Common myeloid progenitor, CD34-positive (primary cell): ENCODE data around the gene TARDBP.

Source experiments
- CTCF ChIA-PET: fragments of 350-600 bp; sonication (Branson Sonifier 250); formaldehyde crosslinking; loops from one replicate; lab custom pipeline; 2021; ENCODE audit warnings: antibody characterized with exemption; lab: Charles Lee
- POLR2A ChIA-PET: fragments of 350-600 bp; sonication (Branson Sonifier 250); formaldehyde crosslinking; loops from one replicate; lab custom pipeline; 2021; ENCODE audit warnings: antibody characterized with exemption; lab: Charles Lee
- DNase-seq, 3 donors: peaks; one replicate each; pipeline versions ENCODE4 v3.0.0 to v3.0.0-alpha.2; 2013
- H3K27ac ChIP-seq, 2 experiments: 1 replicate in 1 of 2; 2 replicates in 1 of 2; pipeline ENCODE4 v1.7.0; 2013; ENCODE audit warnings: inconsistent platforms in 2 of 2, low read length in 2 of 2, mild to moderate bottlenecking in 2 of 2, low read depth in 1 of 2, moderate library complexity in 1 of 2; ENCODE audit not compliant: severe bottlenecking in 2 of 2, insufficient read depth in 1 of 2, poor library complexity in 1 of 2
- H3K27me3 ChIP-seq, 5 experiments: replicated peaks in 2 of 5; 1 replicate in 3 of 5; 2 replicates in 2 of 5; pipeline versions ENCODE4 v1.6.1 to v1.7.0; 2013; ENCODE audit warnings: low read length in 4 of 5, mild to moderate bottlenecking in 2 of 5, moderate library complexity in 2 of 5, inconsistent platforms in 1 of 5; ENCODE audit not compliant: insufficient read depth in 5 of 5, control insufficient read depth in 4 of 5
- H3K36me3 ChIP-seq, 4 experiments: 1 replicate in 2 of 4; 2 replicates in 2 of 4; pipeline versions ENCODE4 v1.6.1 to v1.7.0; 2013; ENCODE audit warnings: low read length in 3 of 4, control low read depth in 1 of 4, mild to moderate bottlenecking in 1 of 4; ENCODE audit not compliant: control insufficient read depth in 4 of 4, insufficient read depth in 4 of 4
- H3K4me1 ChIP-seq, 4 experiments: 1 replicate in 3 of 4; 2 replicates in 1 of 4; pipeline versions ENCODE4 v1.6.1 to v1.7.1; 2013; ENCODE audit warnings: low read length in 3 of 4, mild to moderate bottlenecking in 3 of 4, control low read depth in 1 of 4, inconsistent platforms in 1 of 4, moderate library complexity in 1 of 4; ENCODE audit not compliant: control insufficient read depth in 4 of 4, insufficient read depth in 4 of 4; ENCODE audit errors: control extremely low read depth in 1 of 4
- H3K4me3 ChIP-seq, 7 experiments: 1 replicate in 4 of 7; 2 replicates in 3 of 7; pipeline versions ENCODE4 v1.5.1 to v1.7.0; 2013; ENCODE audit warnings: mild to moderate bottlenecking in 7 of 7, low read length in 6 of 7, moderate library complexity in 6 of 7, inconsistent platforms in 2 of 7, low read depth in 2 of 7, control low read depth in 1 of 7; ENCODE audit not compliant: insufficient read depth in 4 of 7, control insufficient read depth in 1 of 7; ENCODE audit errors: extremely low read depth in 1 of 7
- H3K9me3 ChIP-seq, 5 experiments: 1 replicate in 4 of 5; 2 replicates in 1 of 5; pipeline versions ENCODE4 v1.6.1 to v1.7.1; 2013; ENCODE audit warnings: low read length in 4 of 5, mild to moderate bottlenecking in 2 of 5, inconsistent platforms in 1 of 5, low read depth in 1 of 5, moderate library complexity in 1 of 5; ENCODE audit not compliant: control insufficient read depth in 4 of 5, insufficient read depth in 2 of 5; ENCODE audit errors: control extremely low read depth in 1 of 5
- WGBS: methylation state at CpG from one replicate; pipeline ENCODE4 v1.1.5; 2013; ENCODE audit not compliant: insufficient coverage; 5-methylcytosine and 5-hydroxymethylcytosine counted together

TARDBP gene

DNA sequence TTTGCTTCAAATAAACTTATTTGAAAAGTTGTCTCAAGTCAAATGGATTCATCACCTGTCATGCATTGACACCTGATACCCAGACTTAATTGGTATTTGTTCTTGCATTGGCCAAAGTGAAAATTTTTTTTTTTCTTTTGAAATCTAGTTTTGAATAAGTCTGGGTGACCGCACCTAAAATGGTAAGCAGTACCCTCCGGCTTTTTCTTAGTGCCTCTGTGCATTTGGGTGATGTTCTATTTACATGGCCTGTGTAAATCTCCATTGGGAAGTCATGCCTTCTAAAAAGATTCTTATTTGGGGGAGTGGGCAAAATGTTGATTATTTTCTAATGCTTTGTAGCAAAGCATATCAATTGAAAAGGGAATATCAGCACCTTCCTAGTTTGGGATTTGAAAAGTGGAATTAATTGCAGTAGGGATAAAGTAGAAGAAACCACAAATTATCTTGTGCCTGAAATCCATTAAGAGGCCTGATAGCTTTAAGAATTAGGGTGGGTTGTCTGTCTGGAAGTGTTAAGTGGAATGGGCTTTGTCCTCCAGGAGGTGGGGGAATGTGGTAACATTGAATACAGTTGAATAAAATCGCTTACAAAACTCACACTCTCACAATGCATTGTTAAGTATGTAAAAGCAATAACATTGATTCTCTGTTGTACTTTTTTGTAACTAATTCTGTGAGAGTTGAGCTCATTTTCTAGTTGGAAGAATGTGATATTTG lies 11.9 kb downstream of the TARDBP start:
- H3K4me3 ChIP-seq, result no peak overlapping the region
- H3K4me1 ChIP-seq, result no peaks in the 10 kb centered on the region
- no peak overlapping the region for H3K27ac ChIP-seq
- 100% methylated on average over 2 of the region's 3 CpGs for WGBS
- ChIA-PET CTCF (interaction anchor here (0.9 to 1.4 kb wide), 3 partner anchors 13 to 529 kb away, joined by 3 read pairs; no protein-coding TSS in a partner anchor), POLR2A (no interaction called here)
- DNase-seq, result no peak
- no peaks in the 10 kb centered on the region for H3K27me3 ChIP-seq
- no peaks in the 10 kb centered on the region for H3K9me3 ChIP-seq
- peaks cover 22 to 76% (median 47%) of the 10 kb centered on the region in 4 experiments for H3K36me3 ChIP-seq

DNA sequence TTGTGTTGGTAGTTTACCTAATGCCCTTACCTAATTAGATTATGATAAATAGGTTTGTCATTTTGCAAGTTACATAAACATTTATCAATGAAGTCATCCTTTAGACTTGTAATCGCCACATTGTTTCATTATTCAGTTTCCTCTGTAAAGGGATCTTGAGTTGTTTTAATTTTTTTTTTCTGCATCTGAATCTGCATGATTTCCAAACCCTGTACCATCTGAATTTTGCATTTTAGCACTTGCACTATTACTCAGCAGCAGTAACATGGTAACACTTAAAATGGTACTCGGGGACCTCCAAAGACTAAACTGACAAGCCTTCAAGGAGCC lies 12.4 kb downstream of the TARDBP start:
- WGBS, result 100% methylated on average over 1 of the region's 2 CpGs
- DNase-seq, result no peak
- POLR2A ChIA-PET, result no interaction called here
- Histone ChIP-seq H3K27ac (no peak overlapping the region), H3K36me3 (peaks cover 24 to 73% (median 47%) of the 10 kb centered on the region in 4 experiments), H3K4me1 (no peaks in the 10 kb centered on the region), H3K27me3 (no peaks in the 10 kb centered on the region), H3K9me3 (no peaks in the 10 kb centered on the region), H3K4me3 (no peak overlapping the region)
- CTCF ChIA-PET, result interaction anchor here (1.2 to 1.4 kb wide), 2 partner anchors 13 to 530 kb away, joined by 3 read pairs; no protein-coding TSS in a partner anchor

DNA sequence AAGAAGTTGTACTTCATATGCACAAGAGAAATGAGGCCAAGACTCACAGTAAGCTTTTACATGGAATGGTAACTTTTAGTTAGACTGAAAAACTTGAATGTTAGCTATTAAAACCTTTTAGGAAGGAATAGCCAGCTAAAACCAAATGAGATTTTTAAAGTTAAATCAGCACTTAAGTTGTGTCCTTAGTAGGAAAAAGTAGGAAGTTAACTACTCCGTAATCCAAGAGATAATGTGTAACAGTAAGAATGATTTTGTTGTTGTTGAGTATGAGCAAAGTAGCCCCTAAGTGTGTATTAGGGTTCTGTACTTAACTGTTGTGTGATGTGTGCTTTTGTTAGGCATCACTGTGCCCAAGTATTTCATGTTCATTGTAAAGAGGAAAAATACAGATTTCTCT lies 13.2 kb downstream of the TARDBP start:
- DNase-seq, result no peak
- POLR2A ChIA-PET, result no interaction called here
- Histone ChIP-seq H3K36me3 (peaks cover 19 to 70% (median 47%) of the 10 kb centered on the region in 4 experiments), H3K4me1 (no peaks in the 10 kb centered on the region), H3K27ac (no peak overlapping the region), H3K4me3 (no peak overlapping the region), H3K27me3 (no peaks in the 10 kb centered on the region), H3K9me3 (no peaks in the 10 kb centered on the region)
- CTCF ChIA-PET, result interaction anchor here (1.4 kb wide), 1 partner anchor 12 kb away, joined by 3 read pairs; no protein-coding TSS in a partner anchor
- 100% methylated on average over 1 of the region's 1 CpG for WGBS

DNA sequence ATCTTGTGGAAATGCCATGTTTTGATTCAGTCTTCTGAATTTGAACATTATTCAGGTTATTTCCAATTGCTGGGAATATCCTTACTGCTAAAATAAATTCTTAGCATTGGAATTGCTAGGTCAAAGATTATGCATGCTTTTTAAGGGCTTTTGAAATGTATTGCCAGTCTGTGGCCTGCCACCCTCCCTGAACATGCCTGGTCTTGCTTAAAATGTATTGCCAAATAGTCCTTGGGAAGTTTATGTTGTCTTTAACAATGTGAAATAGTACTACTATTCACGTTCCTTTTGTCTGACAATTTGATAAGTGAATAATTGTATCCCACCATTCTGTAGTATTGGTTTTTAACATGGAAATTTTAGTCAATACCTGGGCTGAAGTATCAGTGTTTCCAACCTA lies 13.6 kb downstream of the TARDBP start:
- no peak overlapping the region for H3K4me3 ChIP-seq
- ChIA-PET CTCF (no interaction called here), POLR2A (no interaction called here)
- peaks cover 19 to 66% (median 45%) of the 10 kb centered on the region in 4 experiments for H3K36me3 ChIP-seq
- H3K27ac ChIP-seq, result no peak overlapping the region
- no peaks in the 10 kb centered on the region for H3K9me3 ChIP-seq
- no peaks in the 10 kb centered on the region for H3K4me1 ChIP-seq
- WGBS, result no CpG with 5 or more reads among the region's 1 CpG
- no peak for DNase-seq
- no peaks in the 10 kb centered on the region for H3K27me3 ChIP-seq

DNA sequence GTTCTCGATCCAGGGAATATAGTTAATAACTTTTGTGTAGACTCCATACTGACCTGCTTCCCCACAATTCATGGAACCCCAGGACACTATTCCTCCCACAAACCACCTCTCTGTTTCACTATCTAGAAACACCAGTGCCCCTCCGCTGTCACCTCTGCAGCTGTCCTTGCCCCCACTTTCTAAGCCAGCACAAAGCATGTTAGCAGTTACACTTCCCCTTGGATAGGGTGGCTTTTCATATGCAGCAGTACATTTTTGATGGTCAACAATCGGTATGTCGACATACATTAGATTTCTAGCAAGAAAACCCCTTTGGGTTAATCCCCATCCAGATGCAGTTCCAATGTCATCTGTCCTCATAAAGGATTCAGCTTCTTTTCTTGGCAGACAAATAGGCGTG lies 14.4 kb downstream of the TARDBP start:
- 100% methylated on average over 3 of the region's 5 CpGs for WGBS

DNA sequence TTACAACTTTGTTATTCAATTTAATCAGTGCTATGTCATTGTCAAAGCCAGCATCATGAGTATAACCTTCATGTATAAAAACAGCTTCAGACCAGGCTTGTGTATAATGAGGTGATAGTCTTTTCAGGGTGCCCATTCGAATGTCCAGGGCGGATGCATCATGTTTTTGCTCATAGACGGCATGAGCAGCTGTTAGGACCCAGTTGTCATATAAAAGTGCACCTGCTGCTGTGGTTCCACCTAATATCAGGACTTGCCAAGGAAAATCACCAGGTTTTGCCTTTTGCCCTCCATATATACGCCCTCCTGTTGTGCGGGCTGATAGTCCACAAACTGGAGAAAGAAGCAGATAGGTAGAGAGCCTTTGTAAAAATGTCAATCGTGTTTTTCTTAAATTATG lies 14.9 kb downstream of the TARDBP start:
- Histone ChIP-seq H3K4me3 (no peak overlapping the region), H3K4me1 (no peaks in the 10 kb centered on the region), H3K9me3 (no peaks in the 10 kb centered on the region), H3K27ac (no peak overlapping the region), H3K27me3 (no peaks in the 10 kb centered on the region), H3K36me3 (peaks cover 16 to 54% (median 37%) of the 10 kb centered on the region in 4 experiments)
- DNase-seq, result no peak
- POLR2A ChIA-PET, result no interaction called here
- CTCF ChIA-PET, result no interaction called here
- 74% methylated on average over 3 of the region's 6 CpGs for WGBS

More for the DNA sequence above, 14.4 kb downstream of the TARDBP start:
- Histone ChIP-seq H3K27me3 (no peaks in the 10 kb centered on the region), H3K4me3 (no peak overlapping the region), H3K4me1 (no peaks in the 10 kb centered on the region), H3K36me3 (peaks cover 16 to 59% (median 39%) of the 10 kb centered on the region in 4 experiments), H3K9me3 (no peaks in the 10 kb centered on the region), H3K27ac (no peak overlapping the region)
- no peak for DNase-seq
- CTCF ChIA-PET, result no interaction called here
- POLR2A ChIA-PET, result no interaction called here

DNA sequence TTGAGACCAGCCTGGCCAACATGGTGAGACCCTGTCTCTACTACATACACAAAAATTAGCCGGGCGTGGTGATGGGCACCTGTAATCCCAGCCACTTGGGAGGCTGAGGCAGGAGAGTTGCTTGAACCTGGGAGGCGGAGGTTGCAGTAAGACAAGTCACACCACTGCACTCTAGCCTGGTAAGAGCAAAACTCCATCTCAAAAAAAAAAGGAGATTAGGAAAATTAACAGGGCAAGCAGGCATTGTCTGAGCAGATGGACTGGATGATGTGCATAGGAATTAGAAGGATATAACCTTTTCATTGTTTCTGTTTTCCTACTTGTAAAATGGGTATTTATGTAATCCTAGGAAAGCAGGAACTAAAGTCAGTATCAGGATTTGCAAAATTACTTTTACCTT lies 15.6 kb downstream of the TARDBP start:
- Histone ChIP-seq H3K36me3 (peaks cover 16 to 54% (median 34%) of the 10 kb centered on the region in 4 experiments), H3K4me3 (no peak overlapping the region), H3K27ac (no peak overlapping the region), H3K9me3 (no peaks in the 10 kb centered on the region), H3K4me1 (no peaks in the 10 kb centered on the region), H3K27me3 (no peaks in the 10 kb centered on the region)
- CTCF ChIA-PET, result no interaction called here
- 100% methylated on average over 1 of the region's 3 CpGs for WGBS
- DNase-seq, result no peak
- POLR2A ChIA-PET, result interaction anchor here (0.7 to 0.9 kb wide), 2 partner anchors 59 to 157 kb away, joined by 5 to 7 read pairs; no protein-coding TSS in a partner anchor
